ENCODE results near the gene CAPZA3.
"Not testable (repeated sequence)": the region's sequence is repeated elsewhere in the genome, so short reads cannot be mapped to it uniquely, and the experiment has no call there.

The CAPZA3 gene

GRCh38 chr12:18737819-18738218 is at the start of gene CAPZA3, which contains the start of gene PLCZ1:
Gene CAPZA3, plus strand, starts transcription at chr12:18738119. Its CDS starts 150 bp downstream, at chr12:18738269.
Gene PLCZ1, minus strand, starts transcription at chr12:18738012. Its CDS starts 641 bp downstream, at chr12:18737371.
- TF ChIP-seq CTCF (conservative IDR thresholded peaks at IDR 0.05; ENCODE audit: control insufficient read depth, insufficient read depth, low read depth, low read length) = no peak
- H3K4me3 ChIP-seq (ENCODE audit: control insufficient read depth, low read depth, low read length) = no peak within 1 kb of the TSS
- no peak for DNase-seq (ENCODE audit: low read depth)

GRCh38 chr12:18689771-18690170 is 48.1 kb upstream of the CAPZA3 start:
- H3K4me3 ChIP-seq (ENCODE audit: control insufficient read depth, low read depth, low read length) = no peak overlapping the region
- TF ChIP-seq CTCF (conservative IDR thresholded peaks at IDR 0.05; ENCODE audit: control insufficient read depth, insufficient read depth, low read depth, low read length) = no peak
- DNase-seq (ENCODE audit: low read depth) = no peak

- peak; percentile 95 for DNase-seq (ENCODE audit: low read depth)
- no peak for TF ChIP-seq CTCF (conservative IDR thresholded peaks at IDR 0.05; ENCODE audit: control insufficient read depth, insufficient read depth, low read depth, low read length)
These were observed 47.3 kb upstream of the CAPZA3 start for GRCh38 chr12:18690653-18691052.

GRCh38 chr12:18693986-18694385 is 43.9 kb upstream of the CAPZA3 start:
- H3K4me3 ChIP-seq (ENCODE audit: control insufficient read depth, low read depth, low read length); DNase-seq (ENCODE audit: low read depth): not testable (repeated sequence)

More at GRCh38 chr12:18690653-18691052, 47.3 kb upstream of the CAPZA3 start:
- H3K4me3 ChIP-seq (ENCODE audit: control insufficient read depth, low read depth, low read length) = no peak overlapping the region

- TF ChIP-seq CTCF (conservative IDR thresholded peaks at IDR 0.05; ENCODE audit: control insufficient read depth, insufficient read depth, low read depth, low read length) = no peak
- DNase-seq (ENCODE audit: low read depth) = peak; percentile 65
- H3K4me3 ChIP-seq (ENCODE audit: control insufficient read depth, low read depth, low read length) = no peak overlapping the region
These were observed 40.8 kb upstream of the CAPZA3 start for GRCh38 chr12:18696971-18697602.

- peak; percentile 97 for DNase-seq (ENCODE audit: low read depth)
- no peak for TF ChIP-seq CTCF (conservative IDR thresholded peaks at IDR 0.05; ENCODE audit: control insufficient read depth, insufficient read depth, low read depth, low read length)
- no peak overlapping the region for H3K4me3 ChIP-seq (ENCODE audit: control insufficient read depth, low read depth, low read length)
These were observed 37.6 kb upstream of the CAPZA3 start for GRCh38 chr12:18700271-18700670.

GRCh38 chr12:18703321-18703720 is 34.6 kb upstream of the CAPZA3 start:
- DNase-seq (ENCODE audit: low read depth) = peak; percentile 18
- TF ChIP-seq CTCF (conservative IDR thresholded peaks at IDR 0.05; ENCODE audit: control insufficient read depth, insufficient read depth, low read depth, low read length) = no peak
- H3K4me3 ChIP-seq (ENCODE audit: control insufficient read depth, low read depth, low read length) = no peak overlapping the region
